DOHH2 (cell line): ENCODE measurements around the gene CALML6.

ENCODE experiments used
- H3F3A ChIP-seq: fragments of 200-600 bp; sonication (generic), shearing (Covaris generic); 2 replicates; pipeline ENCODE4 v1.6.0; 2016; ENCODE audit warnings: antibody characterized with exemption, mild to moderate bottlenecking; ENCODE audit not compliant: control insufficient read depth, insufficient read depth
- H3K27ac ChIP-seq: fragments of 200-600 bp; sonication (generic); 2 replicates; pipeline ENCODE4 v1.5.1; 2014; ENCODE audit warnings: low read depth, mild to moderate bottlenecking, low read length, moderate library complexity
- H3K27me3 ChIP-seq: fragments of 200-600 bp; sonication (generic); 2 replicates; pipeline ENCODE4 v1.6.1; 2014; ENCODE audit warnings: mild to moderate bottlenecking, low read length, mixed read lengths; ENCODE audit not compliant: control insufficient read depth
- H3K36me3 ChIP-seq: fragments of 200-600 bp; sonication (generic); 2 replicates; pipeline ENCODE4 v1.6.1; 2014; ENCODE audit warnings: mild to moderate bottlenecking, low read length, moderate library complexity, mixed read lengths; ENCODE audit not compliant: control insufficient read depth
- H3K4me1 ChIP-seq: fragments of 200-600 bp; sonication (generic); 2 replicates; pipeline ENCODE4 v1.6.1; 2014; ENCODE audit warnings: mild to moderate bottlenecking, low read length, mixed read lengths; ENCODE audit not compliant: control insufficient read depth
- H3K4me2 ChIP-seq: fragments of 200-600 bp; sonication (generic); 2 replicates; pipeline ENCODE4 v1.6.0; 2014; ENCODE audit warnings: mild to moderate bottlenecking, low read length, moderate library complexity
- H3K4me3 ChIP-seq: fragments of 200-600 bp; sonication (generic); 2 replicates; pipeline ENCODE4 v1.5.1; 2014; ENCODE audit warnings: mild to moderate bottlenecking, low read length, mixed read lengths
- H3K79me2 ChIP-seq: fragments of 200-600 bp; sonication (generic); 2 replicates; pipeline ENCODE4 v1.6.1; 2014; ENCODE audit warnings: mild to moderate bottlenecking, low read length, mixed read lengths; ENCODE audit not compliant: control insufficient read depth
- H3K9me2 ChIP-seq: fragments of 200-600 bp; sonication (generic); replicated peaks from 2 replicates; pipeline ENCODE4 v1.6.1; 2014; ENCODE audit warnings: mild to moderate bottlenecking, low read length, mixed read lengths; ENCODE audit not compliant: control insufficient read depth
- H3K9me3 ChIP-seq: fragments of 200-600 bp; sonication (generic); 2 replicates; pipeline ENCODE4 v1.6.1; 2014; ENCODE audit warnings: antibody characterized with exemption, low read length, mixed read lengths; ENCODE audit not compliant: control insufficient read depth, insufficient read depth
- H4K20me1 ChIP-seq: fragments of 200-600 bp; sonication (generic); 2 replicates; pipeline ENCODE4 v1.6.0; 2014; ENCODE audit warnings: low read depth, mild to moderate bottlenecking, antibody characterized with exemption, low read length, moderate library complexity; ENCODE audit not compliant: control insufficient read depth, insufficient read depth
- CTCF ChIP-seq: fragments of 200-600 bp; sonication (generic); IDR thresholded peaks from one replicate; pipeline ENCODE4 v1.5.1; 2014; ENCODE audit warnings: antibody characterized with exemption, mild to moderate bottlenecking, low read depth, low read length; ENCODE audit not compliant: poor library complexity, severe bottlenecking
- EZH2phosphoT487 ChIP-seq: fragments of 200-600 bp; sonication (generic); IDR thresholded peaks from 2 replicates; pipeline ENCODE4 v1.6.1; 2017; ENCODE audit warnings: borderline replicate concordance, mild to moderate bottlenecking, antibody characterized with exemption, low read length, moderate library complexity, mixed read lengths

CALML6 gene

DNA sequence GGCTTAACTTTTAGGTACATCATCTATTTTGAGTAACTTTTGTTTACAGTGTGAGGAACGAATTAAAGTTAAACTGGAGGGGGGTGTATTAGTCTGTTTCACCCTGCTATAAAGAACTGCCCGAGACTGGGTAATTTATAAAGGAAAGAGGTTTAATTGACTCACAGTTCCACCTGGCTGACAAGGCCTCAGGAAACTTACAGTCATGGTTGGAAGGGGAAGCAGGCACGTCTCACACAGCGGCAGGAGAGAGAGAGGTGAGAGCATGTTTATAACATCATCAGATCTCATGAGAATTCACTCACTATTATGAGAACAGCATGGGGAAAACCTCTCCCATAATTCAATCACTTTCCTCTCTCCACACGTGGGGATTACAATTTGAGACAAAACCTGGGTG, 35.9 kb downstream of the CALML6 start:
- no peaks in the 10 kb centered on the region for H3K36me3 ChIP-seq
- TF ChIP-seq CTCF (no peak), EZH2phosphoT487 (no peak)
- no peak overlapping the region for H3K4me2 ChIP-seq
- no peaks in the 10 kb centered on the region for H3K9me2 ChIP-seq
- no peaks in the 10 kb centered on the region for H3F3A ChIP-seq
- no peaks in the 10 kb centered on the region for H3K27me3 ChIP-seq
- no peaks in the 10 kb centered on the region for H3K4me1 ChIP-seq
- no peak overlapping the region for H3K27ac ChIP-seq
- H3K79me2 ChIP-seq = no peaks in the 10 kb centered on the region
- H3K9me3 ChIP-seq = peaks cover 10% of the 10 kb centered on the region
- no peak overlapping the region for H3K4me3 ChIP-seq
- H4K20me1 ChIP-seq = no peaks in the 10 kb centered on the region

GRCh38 chr1:1954015-1954414, 39.0 kb downstream of the CALML6 start:
- Histone ChIP-seq H3K36me3 (no peaks in the 10 kb centered on the region), H3K27me3 (no peaks in the 10 kb centered on the region), H3F3A (no peaks in the 10 kb centered on the region), H4K20me1 (no peaks in the 10 kb centered on the region), H3K4me1 (no peaks in the 10 kb centered on the region), H3K4me3 (no peak overlapping the region), H3K79me2 (no peaks in the 10 kb centered on the region), H3K4me2 (no peak overlapping the region), H3K27ac (no peak overlapping the region), H3K9me3 (peaks cover 10% of the 10 kb centered on the region), H3K9me2 (no peaks in the 10 kb centered on the region)
- TF ChIP-seq CTCF = no peak
- TF ChIP-seq EZH2phosphoT487 = no peak

DNA sequence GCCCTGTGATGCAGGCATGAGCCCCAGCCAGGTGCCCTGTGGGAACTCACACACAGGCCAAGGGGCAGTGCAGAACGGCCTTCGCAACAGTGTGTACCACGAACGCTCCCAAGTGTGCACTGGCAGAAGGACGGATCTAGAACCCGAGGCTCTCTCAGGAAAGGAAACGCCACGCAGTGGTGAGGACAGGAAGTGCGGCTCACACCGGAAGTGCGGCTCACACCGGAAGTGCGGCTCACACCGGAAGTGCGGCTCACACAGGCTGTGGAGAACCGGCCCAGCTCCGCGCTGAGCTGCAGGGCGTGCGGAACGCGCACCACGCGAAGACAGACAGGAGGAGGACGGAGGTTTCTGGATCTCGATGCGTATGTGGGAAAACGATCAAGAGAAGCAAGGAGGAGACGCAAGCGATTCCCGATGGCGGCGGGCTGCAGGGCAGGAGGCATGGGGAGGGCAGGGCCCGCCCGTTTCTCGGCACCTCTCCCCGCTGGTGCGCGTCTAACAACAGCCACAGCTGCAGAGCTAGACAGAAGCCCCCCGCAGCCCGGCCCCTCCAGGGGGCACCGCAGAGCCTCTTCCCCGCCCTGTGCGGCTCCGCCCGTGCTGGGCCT, 39.9 kb downstream of the CALML6 start:
- no peaks in the 10 kb centered on the region for H3K79me2 ChIP-seq
- no peak overlapping the region for H3K4me3 ChIP-seq
- H3K9me3 ChIP-seq = peaks cover 10% of the 10 kb centered on the region
- TF ChIP-seq CTCF = no peak
- TF ChIP-seq EZH2phosphoT487 = no peak
- no peak overlapping the region for H3K4me2 ChIP-seq
- H3K27ac ChIP-seq = no peak overlapping the region
- H3K9me2 ChIP-seq = no peaks in the 10 kb centered on the region
- H4K20me1 ChIP-seq = no peaks in the 10 kb centered on the region
- H3K36me3 ChIP-seq = no peaks in the 10 kb centered on the region
- no peaks in the 10 kb centered on the region for H3K27me3 ChIP-seq
- H3F3A ChIP-seq = no peaks in the 10 kb centered on the region
- no peaks in the 10 kb centered on the region for H3K4me1 ChIP-seq
